ENCODE results near the gene CHCHD2.
A peak's percentile ranks its signal among the peaks of the same experiment; 100 is the strongest.
"Not testable (repeated sequence)": the region's sequence is repeated elsewhere in the genome, so short reads cannot be mapped to it uniquely, and the experiment has no call there.

CHCHD2 gene, protein sequence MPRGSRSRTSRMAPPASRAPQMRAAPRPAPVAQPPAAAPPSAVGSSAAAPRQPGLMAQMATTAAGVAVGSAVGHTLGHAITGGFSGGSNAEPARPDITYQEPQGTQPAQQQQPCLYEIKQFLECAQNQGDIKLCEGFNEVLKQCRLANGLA

DNA sequence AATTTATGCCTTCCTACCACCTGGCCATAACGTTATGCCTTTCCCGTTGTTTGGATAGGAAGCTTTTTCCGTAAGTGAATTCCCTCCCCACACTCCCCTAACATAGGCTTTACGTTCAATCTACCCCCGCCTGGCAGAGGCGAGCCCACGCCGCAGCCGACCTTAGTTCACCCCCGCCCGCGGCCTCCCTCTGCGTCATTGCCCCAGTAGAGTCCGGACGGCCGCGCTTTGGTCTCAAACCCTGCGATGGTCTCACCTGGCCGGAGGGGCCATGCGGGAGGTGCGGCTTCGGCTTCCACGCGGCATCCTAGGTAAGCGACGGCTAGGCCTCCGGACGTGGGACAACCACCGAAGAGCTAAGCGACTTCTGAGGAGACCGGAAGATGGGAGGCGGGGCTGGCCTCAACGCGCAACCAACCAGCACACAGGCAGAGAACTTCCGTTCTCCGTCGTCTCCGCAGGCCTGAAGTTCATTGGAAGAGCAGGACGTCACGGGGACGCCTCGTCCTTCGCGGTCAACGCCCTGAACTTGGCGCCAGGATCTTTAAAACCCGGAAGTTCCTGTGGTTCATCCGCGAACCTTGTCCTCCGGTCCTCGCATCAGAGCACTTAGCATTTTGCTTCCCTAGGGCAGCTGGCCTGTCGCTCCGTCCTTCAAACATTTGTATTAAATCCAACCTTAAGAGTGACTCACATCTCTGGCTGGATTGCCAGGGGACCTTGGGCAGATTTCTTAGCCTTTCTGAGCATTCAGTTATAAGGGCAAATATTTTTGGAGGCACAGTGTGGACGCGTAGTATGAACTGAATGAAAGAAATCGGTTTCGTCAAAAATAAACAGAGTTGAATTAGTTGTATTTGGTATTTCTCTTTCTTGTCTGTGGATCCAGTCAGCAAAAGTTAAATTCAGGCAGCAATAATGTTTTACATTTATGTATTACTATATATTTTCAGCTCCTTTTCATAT, at the start of gene CHCHD2:
Gene CHCHD2 (minus strand): TSS at position 369 of the 966 bp plus-strand sequence. CDS start 63 bp downstream, at position 306.
- peak; percentile 97 for DNase-seq

DNA sequence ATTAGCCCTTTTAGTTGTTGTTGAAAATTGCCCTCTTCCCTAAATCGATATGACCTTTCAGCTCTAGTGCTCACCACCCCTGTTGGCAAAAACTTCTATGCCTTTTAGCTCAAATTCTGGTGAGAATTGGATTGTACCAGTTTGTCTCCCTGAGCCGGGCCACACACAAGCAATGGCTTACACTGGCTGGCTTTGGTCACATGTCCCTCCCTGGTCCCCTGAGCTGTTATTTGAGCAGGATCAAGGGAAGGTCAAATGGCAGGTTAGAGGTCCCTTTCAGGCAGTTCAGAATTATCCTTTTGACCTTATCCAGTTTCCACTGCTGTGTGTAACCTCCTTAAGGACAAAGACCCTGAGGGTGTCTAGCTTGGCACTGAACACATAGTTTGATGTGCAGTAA, 24.8 kb upstream of the CHCHD2 start:
- DNase-seq = not testable (repeated sequence)

GRCh38 chr7:56127241-56127975, 21.1 kb upstream of the CHCHD2 start:
- no peak for DNase-seq

DNA sequence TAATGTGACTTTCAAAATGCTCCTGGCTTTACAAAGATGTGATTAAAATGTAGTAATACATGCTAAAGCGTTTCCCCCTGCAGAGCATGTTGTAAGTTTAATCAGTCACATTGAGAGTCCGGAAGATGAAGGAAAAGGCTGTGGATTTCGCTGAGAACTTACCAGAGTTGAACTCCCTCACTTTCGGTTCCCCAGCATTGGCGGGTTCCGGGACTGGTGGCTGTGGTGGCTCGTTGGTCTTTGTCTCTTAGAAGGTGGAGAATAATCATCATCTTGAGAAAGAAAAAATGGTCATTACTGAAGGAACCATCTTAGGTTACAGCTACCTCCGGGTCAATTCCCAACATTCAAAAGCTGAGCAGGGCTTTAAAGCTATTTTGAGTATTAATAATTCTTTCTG, 19.6 kb upstream of the CHCHD2 start:
- DNase-seq = no peak

GRCh38 chr7:56124981-56125380, 18.7 kb upstream of the CHCHD2 start:
- DNase-seq = no peak

GRCh38 chr7:56121440-56121839, 15.2 kb upstream of the CHCHD2 start:
- DNase-seq = no peak

GRCh38 chr7:56115852-56116538, 9.7 kb upstream of the CHCHD2 start, which contains the start of gene NUPR2:
Gene NUPR2 (minus strand): TSS chr7:56116417. CDS start chr7:56116314, 103 bp downstream.
- DNase-seq = no peak

- DNase-seq = not testable (repeated sequence)
These were observed 6.0 kb upstream of the CHCHD2 start for GRCh38 chr7:56112244-56112643.

DNA sequence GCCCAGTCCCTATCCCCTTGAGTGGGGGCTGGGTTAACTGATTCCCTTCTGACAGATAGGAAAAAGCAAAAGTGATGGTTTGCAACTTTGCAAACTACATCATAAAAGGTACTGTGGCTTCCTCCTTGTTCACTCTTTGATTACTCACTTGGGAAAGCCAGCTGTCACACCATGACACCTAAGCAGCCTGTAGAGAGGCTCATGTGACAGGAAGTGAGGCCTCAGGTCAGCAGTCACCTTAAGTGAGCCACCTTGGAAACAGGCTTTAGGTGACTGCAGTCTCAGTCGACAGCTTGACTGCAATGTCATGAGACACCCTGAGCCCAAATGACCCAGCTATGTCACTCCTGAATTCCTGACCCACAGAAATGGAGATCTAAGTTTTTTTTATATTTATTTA, 4.3 kb upstream of the CHCHD2 start:
- no peak for DNase-seq

- DNase-seq = no peak
These were observed 1.6 kb upstream of the CHCHD2 start for GRCh38 chr7:56107954-56108258.

GRCh38 chr7:56105508-56105907, 768 bp downstream of the CHCHD2 start:
- DNase-seq = no peak

- not testable (repeated sequence) for DNase-seq
These were observed 2.1 kb downstream of the CHCHD2 start for GRCh38 chr7:56104138-56104537.

DNA sequence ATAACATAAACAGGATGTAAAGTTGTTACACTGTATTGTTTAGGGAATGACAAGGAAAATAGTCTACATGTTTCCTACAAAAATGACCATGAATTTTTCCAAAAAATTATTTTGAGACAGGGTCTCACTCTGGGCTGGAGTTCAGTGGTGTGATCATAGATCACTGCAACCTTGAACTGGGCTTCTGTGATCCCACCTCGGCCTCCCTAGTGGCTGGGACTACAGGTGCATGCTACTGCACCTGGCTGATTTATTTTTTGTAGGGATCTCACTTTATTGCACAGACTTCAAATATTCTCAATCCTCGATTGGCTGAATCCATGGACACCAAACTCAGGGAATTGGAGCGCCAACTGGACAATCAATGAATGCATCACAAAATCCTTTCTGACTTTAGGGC, 6.6 kb downstream of the CHCHD2 start:
- no peak for DNase-seq

GRCh38 chr7:56098187-56099008, 7.9 kb downstream of the CHCHD2 start:
- not testable (repeated sequence) for DNase-seq

DNA sequence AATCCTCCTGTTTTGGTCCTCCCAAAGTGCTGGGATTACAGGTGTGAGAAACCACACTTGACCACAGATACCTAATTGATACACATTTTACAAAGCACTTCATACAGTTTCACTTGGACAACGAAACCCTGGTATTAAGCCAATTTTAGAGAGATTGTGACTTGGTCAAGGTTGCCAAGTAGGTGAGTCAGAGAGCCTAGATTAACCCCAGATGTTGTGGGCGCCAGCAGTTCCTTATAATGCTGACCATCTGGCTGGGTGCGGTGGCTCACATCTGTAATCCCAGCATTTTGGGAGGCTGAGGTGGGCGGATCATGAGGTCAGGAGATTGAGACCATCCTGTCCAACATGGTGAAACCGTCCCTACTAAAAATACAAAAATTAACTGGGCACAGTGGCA, 8.6 kb downstream of the CHCHD2 start:
- no peak for DNase-seq

DNA sequence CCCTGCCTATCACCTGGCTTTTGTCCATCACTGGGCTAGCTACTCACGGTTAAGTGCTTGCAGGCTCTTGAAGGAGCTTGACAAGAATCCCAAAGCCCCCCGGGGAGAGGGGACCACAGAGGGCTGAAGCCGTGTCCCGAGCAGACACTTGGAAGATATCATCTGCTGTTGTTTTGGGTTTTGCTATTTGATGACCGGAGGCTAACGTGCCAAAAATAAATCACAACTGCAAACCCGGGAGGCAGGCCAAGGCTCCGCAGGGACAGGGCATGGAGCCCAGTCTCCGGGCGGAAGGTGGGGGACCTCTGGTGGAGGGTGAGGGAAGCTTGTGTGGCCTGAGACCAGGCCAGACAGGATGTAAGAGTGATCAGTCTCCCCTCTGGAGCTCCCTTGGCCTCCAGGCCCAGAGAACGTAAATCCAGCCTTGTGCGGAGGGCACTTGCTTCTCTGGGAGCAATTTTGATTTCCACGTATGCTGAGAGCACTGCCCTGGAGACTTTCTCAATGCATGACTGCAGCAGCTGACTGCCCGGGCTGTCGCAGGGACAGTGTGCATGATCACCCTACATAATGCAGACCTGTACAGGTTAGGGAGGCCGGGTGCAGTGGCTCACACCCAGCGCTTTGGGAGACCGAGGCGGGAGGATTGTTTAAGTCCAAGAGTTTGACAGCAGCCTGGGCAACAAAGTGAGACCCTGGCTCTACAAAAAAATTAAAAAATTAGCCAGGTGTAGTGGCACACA, 13.3 kb downstream of the CHCHD2 start, which contains the start of gene PHKG1:
Gene PHKG1 (minus strand): TSS at position 164 of the 743 bp plus-strand sequence. CDS start 4,011 bp downstream, outside the sequence.
- DNase-seq = peak; percentile 86

DNA sequence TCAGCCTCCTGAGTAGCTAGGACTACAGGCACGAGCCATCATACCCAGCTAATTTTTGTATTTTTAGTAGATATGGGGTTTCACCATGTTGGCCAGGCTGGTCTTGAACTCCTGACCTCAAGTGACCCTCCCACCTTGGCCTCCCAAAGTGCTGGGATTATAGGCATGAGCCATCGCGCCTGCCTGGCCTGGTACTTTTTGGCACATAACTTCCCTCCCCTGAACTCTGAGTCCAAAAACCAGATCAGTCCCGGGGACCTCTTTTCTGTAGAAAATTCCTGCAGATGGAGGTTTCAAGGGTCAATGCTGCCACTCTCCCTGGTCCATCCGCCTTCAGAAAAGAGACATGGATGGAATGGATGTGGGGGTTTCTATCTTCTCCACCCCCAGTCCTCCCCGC, 13.9 kb downstream of the CHCHD2 start:
- DNase-seq = not testable (repeated sequence)

DNA sequence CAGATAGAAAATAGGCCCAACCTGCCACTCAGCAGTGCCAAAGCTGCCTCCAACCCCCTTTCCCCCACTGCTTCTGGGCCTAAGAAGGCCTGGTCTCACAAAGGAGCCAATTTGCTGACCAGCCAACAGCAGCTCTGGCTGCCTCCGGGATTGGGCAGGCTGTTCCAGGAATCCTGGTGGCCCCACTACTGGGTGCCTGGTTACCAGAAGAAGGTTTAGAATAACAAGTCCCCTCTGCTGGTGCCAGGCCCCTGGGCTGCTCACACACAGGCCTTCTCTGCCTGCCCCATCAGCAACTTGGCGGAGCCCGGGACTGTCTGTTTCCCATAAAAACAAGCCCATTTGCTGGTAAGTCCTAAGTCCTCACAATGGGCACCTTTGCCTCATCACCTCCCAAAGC, 14.7 kb downstream of the CHCHD2 start:
- DNase-seq = peak; percentile 67

DNA sequence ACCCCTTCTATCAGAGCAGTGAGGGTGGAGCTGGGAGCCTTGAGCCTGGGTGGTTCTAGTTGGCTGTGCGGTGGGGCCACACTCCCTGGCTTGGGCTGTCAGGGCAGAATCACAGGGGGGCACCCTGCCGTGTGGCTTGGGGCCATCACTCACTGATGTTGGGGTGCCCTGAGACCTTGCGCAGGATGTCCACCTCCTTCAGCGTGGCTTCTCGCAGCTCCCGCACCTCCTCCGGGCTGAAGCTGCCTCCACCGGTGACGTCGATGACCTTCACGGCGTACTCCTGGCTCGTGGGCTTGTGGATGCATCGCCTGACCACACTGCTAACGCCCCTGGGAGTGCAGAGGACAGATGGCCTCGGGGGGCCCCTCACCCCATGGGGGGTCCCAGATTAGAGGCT, 18.8 kb downstream of the CHCHD2 start:
- no peak for DNase-seq

DNA sequence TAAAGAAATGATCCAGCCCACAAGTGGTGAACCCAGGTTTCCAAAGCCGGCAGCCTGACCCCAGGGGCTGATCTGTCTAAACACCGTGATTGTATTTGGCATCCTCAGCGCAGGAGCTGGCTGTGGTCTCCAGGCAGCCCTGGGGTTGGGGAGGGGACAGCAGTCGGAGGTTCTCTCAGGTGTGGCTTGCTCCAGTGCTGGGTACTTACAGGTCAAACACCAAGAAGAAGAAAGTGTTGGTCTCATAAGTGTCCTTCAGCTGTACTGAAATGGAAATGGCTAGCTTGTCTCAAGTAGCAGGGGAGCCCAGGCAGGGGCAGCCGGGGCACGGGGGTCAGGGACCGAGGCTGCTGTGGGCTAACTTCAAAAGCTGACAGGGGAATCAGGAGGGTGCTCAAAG, 19.5 kb downstream of the CHCHD2 start:
- DNase-seq = no peak

- no peak for DNase-seq
These were observed 23.0 kb downstream of the CHCHD2 start for GRCh38 chr7:56083150-56083785.

All from left hindlimb (tissue), 1 donor.